Measurements from ENCODE around the gene SYT17.

The SYT17 gene

DNA sequence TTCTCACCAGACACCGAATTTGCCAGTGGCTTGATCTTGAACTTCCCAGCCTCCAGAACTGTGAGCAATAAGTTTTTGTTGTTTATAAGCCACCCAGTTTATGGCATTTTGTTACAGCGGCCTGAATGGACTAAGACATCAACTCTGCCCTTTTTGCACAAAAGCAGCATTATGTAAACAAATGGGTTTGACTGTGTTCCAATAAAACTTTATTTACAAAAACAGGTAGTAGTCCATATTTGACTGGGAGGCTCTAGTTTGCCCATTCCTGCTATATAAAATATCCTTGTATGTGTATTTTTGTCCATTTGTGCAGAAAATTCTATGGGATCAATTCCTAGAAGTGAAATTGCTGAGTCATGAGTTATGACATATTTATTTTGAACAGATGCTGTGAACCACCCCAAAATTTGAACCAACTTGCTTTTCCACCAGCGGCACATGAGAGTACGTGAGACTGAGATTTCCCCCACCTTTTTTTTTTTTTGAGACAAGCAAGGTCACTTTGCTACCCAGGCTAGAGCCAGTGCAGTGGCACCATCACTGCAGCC is 96.2 kb downstream of the SYT17 start:
- no peak for DNase-seq (ENCODE audit: low read depth)

DNA sequence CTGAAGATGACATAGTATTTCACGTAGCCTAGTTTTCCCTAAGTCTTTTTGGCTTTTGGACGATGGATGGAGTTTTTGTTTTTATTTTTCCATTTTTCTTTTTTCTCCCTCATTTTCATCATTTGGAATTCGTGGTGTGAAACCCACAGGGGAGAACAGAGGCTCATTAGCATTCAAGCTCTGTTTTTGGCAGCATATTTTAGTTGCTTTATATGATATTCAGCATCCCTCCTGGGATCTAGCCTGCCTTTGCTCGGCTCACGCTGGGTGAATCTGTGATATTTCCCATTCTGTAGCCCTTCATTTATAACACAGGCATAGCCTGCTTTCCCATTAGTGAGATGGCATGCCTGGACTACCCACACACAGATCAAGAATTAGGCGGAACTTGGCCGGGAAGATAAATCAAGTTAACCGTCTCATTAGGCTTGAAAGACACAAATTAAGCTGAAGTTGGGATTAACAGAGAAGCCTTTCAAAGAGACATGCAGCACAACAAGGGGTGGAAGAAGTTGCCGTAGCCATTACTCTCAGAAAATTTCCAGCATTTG is 97.4 kb downstream of the SYT17 start:
- DNase-seq (ENCODE audit: low read depth) = no peak

- no peak for DNase-seq (ENCODE audit: low read depth)
These were observed 98.7 kb downstream of the SYT17 start for GRCh38 chr16:19266774-19267173.

DNA sequence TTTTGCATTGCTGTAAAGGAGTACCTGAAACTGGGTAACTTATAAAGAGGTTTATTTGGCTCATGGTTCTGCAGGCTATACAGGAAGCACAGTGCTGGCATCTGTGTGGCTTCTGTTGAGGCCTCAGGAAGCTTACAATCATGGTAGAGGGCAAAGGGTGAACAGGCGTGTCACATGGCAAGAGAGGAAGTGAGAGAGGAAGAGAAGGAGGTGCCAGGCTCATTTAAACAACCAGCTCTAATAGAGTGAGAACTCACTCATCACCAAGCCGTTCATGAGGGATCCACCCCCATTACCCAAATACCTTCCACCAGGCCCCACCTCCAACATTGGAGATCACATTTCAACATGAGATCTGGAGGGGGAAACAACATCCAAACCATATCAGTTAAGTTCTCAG is 101.1 kb downstream of the SYT17 start:
- DNase-seq (ENCODE audit: low read depth) = no peak

- DNase-seq (ENCODE audit: low read depth) = no peak
These were observed 106.2 kb downstream of the SYT17 start for GRCh38 chr16:19274165-19274797.

DNA sequence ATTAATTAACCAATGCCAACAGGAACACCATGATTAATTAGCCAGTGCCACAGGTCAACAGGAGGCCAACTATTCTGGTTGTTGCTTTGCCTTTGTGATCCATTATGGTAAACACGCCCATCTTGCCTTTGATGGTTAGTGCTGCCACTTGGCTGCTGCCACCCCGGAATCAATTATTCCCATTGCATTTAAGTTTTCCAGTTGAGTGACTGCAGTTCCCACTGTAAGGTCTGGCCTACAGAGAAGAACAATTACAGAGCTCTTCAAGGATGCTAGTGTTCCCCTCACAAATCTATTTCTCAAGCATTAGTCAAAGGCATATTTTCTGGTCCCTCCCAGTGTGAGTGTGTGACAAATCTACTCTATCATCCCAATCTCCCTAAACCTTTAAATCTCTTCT is 110.4 kb downstream of the SYT17 start:
- DNase-seq (ENCODE audit: low read depth) = no peak

DNA sequence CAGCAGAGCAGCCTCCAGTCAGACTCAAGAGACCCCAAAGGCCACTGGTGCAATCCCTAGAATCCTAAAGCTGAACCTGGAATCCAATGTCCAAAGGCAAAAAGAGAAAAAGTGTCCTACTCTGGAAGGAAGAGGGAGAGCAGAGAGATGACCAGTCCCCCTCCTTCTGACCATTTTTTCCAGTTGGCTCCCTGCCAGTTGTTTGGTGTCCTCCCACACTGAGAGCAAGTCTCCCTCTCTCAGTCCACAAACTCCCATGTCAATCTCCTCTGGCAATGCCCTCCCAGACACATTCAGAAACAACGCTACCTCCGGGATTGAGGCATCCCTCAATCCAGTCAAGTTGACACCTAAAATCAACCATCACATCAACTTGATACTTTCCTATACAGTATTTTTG is 113.2 kb downstream of the SYT17 start:
- DNase-seq (ENCODE audit: low read depth) = no peak

GRCh38 chr16:19282101-19282500 is 114.1 kb downstream of the SYT17 start:
- no peak for DNase-seq (ENCODE audit: low read depth)

DNA sequence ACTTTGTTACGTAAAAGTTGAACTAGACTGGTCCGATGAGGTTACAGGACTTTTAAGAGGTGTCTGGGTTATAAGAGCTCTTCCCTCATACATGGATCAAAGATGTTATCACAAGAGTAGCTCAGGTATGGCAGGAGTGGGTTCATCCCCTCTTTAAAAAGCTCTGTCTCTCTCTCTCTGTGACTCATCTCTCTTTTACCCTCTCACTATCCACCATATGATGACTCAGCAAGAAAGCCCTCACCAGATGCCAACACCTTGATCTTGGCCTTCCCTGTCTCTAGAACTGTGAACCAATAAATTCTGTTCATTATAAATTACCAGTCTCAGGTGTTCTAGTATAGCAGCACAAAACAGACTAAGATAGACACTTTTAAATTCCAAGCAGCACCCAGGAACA is 115.6 kb downstream of the SYT17 start:
- no peak for DNase-seq (ENCODE audit: low read depth)

DNA sequence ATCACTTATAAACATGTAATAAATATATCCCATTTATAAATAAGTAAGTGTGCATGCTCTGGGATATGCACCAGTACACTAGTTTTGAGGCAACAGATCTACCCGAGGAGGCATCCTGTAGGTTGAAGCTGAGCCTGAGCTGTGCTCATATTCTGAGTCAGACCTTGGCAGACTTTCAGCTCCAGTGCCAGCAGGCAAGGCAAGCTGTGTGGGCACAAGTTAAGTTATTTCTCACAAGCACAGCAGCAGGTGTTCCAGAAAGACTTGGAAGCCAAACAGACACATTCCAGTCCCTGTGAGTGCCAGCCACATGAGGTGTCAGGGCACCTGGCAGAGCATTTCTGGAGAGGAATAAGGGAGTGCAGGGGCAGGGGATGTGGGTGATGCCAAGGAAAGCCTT is 116.2 kb downstream of the SYT17 start:
- DNase-seq (ENCODE audit: low read depth) = no peak

GRCh38 chr16:19285431-19285830 is 117.4 kb downstream of the SYT17 start, which contains the start of gene CLEC19A:
CLEC19A (plus strand) TSS chr16:19285731; CDS start chr16:19285852, 121 bp downstream.
- DNase-seq (ENCODE audit: low read depth) = no peak

- no peak for DNase-seq (ENCODE audit: low read depth)
These were observed 118.8 kb downstream of the SYT17 start for GRCh38 chr16:19286827-19287226.

DNA sequence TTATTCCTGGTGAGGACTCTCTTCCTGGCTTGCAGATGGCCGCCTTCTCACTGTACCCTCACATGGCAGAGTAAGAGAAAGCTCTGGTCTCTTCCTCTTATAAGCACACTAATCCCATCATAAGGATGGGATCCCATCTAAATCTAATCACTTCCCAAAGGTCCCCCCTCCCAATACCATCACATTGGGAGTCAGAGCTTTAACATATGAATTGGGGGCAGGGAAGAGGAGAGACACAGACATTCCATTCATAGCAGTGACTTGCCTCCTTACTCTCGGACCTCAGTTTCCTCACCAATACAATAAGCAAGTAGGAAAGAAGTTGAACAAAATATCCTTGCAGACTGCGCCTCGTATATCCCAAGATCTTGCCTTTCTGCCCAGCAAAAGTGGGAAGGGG is 119.2 kb downstream of the SYT17 start:
- DNase-seq (ENCODE audit: low read depth) = no peak

GRCh38 chr16:19288872-19289799 is 121.1 kb downstream of the SYT17 start:
- DNase-seq (ENCODE audit: low read depth) = no peak

- no peak for DNase-seq (ENCODE audit: low read depth)
These were observed 121.9 kb downstream of the SYT17 start for GRCh38 chr16:19289811-19290485.

GRCh38 chr16:19290860-19291259 is 122.8 kb downstream of the SYT17 start:
- DNase-seq (ENCODE audit: low read depth) = no peak

GRCh38 chr16:19291475-19291874 is 123.4 kb downstream of the SYT17 start:
- no peak for DNase-seq (ENCODE audit: low read depth)

GRCh38 chr16:19292186-19292585 is 124.1 kb downstream of the SYT17 start:
- no peak for DNase-seq (ENCODE audit: low read depth)

DNA sequence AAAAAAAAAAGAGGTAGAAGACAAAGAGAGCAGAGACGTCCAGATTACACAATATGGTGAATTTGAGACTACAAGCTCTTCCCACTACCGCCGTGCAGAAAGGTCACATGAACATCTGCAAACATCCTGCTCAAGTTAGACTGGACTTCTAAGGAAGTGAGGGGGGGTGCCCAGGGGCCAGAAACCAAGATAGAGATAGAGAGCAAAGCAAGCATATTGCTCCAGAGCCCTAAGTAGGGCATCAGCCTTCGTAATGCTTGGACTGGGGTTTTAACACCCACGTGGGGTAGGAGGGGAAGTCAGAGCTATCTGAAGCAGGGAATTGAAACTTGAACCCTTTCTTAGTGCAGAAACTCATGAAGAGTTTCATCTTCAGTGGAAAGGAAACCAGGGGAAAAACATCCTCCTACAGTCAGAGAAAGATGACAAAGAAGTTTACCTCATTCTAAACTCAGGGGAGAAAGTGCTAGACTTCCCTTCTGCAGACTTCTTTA is 126.2 kb downstream of the SYT17 start:
- peak; percentile 47 for DNase-seq (ENCODE audit: low read depth)

- no peak for DNase-seq (ENCODE audit: low read depth)
These were observed 127.4 kb downstream of the SYT17 start for GRCh38 chr16:19295393-19295792.

DNA sequence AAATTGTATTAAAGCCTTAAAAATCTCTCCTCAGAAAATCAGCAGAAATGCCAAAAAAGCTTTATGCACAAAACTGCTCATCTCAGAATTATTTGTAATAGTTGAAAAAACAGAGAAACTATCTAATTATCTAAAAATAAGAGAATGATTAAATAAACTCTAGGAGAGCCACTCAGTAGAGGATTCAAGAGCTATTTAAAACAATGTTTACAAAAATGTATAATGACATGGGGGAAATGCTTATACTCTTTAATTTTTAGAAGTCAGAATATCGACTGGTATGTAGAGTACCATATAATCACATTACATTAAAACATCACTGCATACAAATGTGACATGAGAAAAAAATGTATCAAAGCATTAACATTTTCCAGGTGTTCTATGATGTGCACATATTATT is 129.4 kb downstream of the SYT17 start:
- DNase-seq (ENCODE audit: low read depth) = no peak

DNA sequence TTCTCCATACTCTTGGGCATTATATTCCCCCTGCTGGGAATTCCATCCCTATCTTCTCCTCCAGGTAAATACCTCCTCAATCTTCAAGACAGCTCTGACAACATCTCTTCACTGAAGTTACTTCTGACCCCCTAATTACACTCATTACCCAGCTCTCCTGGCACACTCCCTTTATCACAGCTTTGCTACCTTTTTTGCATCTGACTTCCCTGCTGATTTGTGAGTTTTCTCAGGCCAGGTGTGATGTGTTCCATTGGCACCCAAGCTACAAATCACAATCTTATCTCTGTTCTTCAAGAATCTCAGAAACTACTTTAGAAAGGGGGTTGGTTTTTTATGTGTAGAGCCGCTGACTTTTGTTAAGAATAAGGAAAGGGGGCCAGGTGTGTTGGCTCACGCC is 131.5 kb downstream of the SYT17 start:
- no peak for DNase-seq (ENCODE audit: low read depth)

Measured in activated T-cell treated with anti-CD3 and anti-CD28 coated beads for 48 hours (primary cell).